GM19372 (cell line): Measurements from ENCODE around the gene SDC1.

Experiments used
- ATAC-seq: cut with Tn5 transposase; IDR thresholded peaks from one replicate; pipeline ENCODE4 v1.9.1; 2021; ENCODE audit warnings: mild to moderate bottlenecking, low read depth, moderate library complexity; ENCODE audit not compliant: unreplicated experiment

Gene SDC1

DNA sequence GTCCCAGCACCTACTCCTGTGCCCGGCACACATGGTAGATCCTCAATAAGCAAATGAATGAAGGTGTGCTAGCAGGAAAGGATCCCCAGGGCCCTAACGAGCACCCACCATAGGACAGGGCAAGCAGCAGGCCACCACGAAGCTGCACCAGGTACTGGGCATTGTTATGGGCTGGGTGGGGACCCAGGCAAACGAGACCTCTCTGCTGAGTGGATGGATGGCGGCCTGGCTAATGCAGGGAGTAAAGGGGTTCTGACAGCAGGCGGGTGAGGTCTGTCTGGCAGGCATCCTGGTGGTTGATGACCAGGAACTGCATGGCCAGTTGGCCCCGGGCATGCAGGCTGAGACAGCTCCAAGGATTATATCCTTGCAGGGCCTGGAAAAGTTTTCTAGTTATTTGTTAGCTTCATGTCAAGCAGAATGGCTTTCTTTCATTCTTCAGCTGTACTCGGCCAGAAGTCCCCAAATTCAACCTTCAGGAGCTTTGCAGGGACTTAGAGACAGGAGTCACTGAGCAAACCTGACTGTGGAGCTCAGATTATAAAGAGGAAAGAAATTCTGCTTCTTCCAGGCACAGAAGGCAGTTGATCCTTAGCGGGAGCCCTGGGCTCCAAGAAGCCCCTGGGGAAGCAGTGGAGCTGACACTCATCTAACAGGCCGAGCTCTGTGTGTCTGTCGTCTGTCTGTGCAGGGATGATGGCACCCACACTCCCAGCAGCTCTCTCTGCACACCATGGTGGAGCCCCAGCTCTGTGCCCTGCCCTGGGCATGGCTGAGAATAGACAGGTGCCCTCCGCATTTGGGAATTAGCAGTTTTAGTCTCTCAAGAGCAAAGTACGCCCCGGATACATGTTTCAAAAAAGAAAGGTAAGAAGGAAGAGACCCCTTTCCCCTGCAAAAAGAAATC is 51.2 kb downstream of the SDC1 start:
- no peak for ATAC-seq

DNA sequence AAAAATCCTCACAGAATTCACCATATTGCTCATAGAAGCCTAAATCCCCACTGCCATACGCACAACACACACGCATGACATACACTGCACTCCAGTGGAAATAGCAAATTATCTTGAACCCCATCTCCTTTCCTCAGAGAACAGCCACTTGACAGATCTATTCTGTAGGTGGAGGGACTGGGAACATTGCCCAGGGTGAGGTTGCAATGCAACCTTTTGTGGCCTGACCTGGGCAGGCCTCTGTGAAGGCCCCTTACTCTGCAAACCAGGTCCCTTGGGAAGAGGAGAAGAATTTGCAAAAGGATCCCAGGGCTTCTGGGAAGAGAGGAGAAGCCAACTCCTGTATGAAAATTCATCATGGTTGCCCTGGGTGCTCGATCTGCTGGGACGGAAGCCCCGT is 51.9 kb downstream of the SDC1 start:
- ATAC-seq: no peak

DNA sequence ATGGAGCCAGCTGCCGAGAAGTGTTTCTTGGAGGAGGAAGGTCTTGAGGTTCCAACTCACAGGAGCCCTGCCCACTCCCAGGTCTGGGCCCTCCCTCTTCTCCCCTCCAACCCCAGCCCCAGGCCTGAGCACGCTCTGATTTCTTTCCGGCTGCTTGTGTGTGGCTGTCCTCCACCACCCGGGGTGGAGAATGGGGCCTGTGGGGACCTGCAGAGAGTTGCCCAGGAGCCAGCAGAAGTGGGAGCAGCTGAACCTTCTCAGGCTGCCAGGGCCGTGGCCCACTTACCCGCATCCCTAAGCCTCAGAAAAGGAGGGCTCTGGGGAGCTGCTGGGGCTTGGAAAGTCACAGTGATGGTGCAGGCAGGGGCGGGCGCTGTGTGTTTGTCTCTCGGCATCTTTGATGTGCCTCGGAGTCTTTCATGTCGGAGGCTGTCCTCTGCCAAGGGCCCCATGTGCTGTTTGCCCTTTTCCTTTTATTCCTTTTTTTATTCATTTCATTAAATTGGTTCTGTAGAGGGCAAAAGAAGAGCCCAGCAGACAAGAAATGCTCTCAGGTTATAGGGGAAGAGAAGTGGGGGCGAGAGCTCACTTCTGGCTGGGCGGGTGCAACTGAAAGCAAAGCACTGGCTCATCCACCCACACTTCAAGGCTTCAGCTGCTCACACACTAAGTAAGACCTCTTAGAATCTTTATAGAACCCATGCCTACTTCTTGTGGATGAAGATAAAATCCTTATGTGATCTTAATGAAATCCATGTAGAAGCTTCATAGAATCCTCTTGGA is 52.5 kb downstream of the SDC1 start:
- ATAC-seq: no peak

DNA sequence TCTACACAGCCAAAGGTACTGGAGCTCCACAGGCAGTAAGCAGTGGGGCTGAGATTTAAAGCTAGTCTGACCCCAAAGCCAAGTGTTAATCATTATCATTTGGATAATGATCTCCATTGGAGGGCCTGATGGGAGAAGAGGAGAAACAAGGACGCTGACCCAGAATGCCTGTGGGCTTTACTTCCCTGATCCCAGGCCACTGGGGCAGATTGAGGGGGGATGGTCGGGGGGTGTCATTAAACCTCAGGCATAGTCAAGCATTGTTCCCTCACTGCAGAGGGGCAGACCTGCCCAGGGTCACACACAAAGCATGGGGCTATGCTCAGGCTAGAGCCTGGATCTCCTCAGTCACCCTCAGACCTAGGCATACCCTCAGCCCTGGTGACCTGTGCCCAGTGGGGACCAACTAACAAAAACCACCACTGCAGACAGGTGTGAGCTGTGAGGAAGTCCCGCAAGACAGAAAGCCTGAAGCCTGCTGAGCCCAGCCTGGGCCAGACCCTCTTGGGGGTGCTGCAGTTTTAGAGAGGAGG is 53.4 kb downstream of the SDC1 start:
- ATAC-seq: no peak

DNA sequence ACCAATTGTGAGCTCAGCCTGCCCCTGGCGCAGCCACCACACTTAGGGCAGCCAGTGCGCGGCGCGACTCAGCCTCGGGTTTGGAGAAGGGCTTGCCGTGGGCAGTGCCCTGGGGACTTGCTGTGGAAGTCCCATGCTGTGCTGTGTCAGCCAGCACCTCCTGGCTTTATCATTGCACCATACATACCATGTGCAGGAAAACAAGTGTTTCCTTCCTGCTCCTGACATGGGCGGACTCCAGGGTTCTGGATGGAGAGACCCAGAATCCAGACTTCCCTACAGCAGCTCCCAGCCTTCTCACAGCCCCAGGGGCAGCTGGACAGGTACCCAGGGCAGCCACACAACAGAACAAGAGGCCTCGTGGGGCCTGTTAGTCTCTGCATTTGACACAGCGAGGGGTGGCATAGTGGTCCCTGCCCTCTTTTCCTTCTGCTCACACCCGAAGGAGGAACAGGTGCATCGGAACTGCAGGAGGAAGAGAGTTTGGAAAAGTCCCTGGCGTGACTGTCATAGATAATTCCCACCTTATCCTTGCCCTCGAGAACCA is 54.2 kb downstream of the SDC1 start:
- no peak for ATAC-seq

DNA sequence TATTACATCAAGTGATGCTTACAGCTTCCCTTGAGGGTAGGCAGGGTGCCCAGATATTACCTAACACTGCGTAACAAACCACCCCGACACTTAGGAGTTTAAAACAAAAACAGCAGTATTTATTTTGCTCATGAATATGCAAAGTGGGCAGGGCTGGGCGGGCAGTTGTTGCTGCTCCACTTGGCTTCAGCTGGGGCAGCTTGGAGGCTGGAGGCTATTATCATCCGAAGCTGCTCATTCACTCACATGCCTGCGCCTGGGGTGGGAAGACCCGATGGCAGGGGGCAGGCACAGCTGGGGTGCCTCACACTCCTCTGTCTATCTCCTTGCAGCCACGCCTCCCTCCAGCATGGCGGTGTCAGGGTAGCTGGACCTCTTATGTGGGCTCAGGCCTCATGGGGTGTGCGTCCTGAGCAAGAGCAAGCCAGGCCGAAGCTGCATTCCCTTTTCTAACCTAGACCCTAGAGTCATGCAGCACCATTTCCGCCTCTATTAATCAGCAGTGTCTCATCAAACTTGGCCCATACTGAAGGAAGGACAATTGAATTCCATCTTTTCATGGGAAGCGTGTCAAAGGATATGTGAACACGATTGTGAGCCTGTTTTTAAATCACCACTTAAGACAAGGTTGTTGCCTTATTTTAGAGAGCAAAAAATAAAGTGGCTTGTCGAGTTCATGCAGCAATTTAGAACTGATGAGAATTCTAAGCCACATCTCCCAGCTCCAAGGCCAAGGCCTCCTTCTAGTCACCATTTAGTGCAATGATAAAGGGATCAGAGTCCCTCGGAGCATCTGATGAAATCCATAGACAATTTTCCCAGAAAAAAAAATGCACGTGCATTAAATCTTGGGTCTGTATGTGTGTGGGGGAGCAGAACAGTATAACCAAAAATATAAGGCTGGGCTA is 54.9 kb downstream of the SDC1 start:
- ATAC-seq: no peak

DNA sequence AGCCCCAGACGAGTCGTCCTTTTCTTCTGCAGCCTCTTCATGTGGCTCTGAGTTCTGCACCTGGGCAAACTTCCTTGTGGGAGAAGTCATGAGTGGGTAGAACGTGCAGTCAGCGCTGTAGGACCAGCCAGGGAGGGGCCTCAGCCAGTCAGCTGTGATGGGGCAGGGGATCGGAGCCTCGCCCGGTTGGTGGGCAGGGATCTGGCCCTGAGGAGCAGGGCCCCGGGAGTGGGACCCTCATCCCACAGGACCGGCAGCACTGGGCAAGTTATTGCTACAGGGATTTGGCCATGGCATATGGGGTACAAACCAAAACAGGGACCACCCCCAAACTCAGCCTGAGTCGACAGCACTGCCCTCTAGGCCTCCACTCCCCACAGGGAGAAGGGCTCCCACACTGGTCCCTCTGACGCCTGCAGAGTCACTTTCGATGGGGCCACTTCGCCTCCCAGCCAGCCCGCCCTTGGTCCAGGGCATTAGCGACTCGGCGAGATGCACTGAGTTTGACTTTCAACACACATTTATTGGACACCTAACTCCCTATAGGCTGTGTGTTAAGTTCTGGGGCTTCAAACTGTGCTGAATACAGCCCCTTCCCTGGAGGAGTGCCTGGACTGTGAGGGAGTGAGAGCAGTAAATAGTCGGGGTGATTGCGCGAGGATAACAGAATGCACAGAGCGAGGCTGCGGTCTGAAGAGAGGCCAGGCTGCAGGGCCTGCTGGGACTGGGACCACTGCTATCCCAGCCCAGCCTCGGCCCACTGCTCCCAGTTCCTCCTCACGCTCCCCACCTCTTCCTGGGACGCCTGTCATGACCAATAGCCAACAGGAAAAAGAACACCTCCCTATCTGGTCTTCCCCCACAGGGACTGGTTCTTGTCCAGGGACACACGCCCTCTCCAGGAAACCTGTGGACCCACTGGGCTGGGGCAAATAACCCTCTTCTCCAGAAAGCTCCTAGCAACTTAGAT is 55.9 kb downstream of the SDC1 start:
- no peak for ATAC-seq

DNA sequence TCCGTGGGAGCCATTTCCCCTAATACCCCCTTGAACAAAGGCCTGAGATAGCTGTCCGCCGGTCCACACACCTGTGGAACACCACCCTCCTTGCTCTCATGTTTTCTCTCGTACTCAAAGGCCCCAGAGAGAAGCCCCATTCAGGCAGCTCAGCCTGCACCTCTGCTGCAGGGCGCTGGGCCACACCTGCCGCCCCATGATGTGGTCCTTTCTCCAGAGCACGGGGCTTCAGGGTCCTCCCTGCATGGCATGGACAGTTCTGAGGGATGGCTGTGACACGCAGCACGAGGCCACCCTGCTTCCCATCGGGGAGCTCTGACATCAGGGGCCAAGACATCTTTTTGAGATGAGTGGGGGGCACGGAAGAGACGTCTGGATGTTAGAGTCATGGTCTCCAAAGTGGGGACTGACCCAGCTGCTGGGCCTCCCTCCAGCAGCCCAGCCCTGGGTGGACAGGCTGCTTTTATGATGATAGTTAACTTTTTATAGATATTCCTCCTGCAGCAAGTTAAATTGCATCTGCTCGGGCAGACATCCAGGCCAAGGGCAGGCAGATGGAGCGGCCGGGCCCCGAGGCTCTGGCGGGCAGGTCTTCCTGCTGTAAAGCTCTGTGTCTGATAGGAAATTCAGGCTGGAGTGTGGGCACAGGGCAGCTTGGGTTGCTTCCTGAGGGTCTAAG is 56.7 kb downstream of the SDC1 start:
- no peak for ATAC-seq

DNA sequence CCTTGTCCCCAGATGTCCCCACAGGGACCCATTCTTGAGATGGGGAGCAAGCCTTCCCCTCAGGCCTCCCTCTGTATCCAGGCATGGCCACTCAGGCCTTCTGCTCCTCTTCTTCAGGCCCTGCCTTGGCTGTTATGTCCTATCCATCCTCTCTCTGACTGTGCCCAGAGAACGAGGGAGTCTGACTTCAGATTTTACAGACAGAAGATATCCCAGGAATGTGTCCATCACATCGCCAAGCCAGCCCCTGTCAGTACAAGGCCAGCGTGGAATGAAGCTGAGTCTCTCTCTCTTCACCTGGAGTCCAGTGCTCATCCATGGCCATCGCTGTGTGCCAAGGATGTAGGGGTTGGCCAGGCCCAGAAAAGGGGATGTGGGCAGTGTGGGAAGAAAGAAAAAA is 57.6 kb downstream of the SDC1 start:
- ATAC-seq: no peak

DNA sequence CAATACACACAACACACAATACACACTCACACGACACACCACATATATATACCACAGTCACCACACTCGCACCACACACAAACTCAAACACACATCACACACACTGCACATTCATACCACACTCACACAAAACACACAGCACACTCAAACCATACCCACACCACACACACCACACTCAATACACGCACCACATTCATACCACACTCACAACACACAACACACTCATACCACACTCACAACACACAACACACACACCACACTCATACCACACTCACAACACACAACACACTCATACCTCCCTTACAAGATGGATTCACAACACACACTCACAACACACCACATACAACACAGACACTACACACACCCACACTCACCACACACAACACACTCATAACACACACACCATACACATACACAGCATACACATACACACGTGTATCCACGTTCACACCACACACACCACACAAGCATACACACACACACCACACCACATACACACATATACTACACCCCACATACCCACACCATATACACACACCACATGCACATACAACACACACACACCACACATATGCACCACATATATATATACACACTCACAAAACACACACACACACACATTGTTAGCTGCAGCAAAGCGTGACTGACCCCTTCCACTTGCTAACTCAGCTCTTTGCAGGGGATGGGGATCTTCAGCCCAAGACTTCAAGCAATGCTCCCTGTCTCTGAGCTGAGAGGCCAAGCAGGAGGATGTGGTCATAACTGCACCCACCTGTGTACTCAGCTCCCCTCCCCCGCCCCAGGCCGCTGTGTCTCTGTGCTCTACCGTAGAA is 59.0 kb downstream of the SDC1 start:
- ATAC-seq: no peak

DNA sequence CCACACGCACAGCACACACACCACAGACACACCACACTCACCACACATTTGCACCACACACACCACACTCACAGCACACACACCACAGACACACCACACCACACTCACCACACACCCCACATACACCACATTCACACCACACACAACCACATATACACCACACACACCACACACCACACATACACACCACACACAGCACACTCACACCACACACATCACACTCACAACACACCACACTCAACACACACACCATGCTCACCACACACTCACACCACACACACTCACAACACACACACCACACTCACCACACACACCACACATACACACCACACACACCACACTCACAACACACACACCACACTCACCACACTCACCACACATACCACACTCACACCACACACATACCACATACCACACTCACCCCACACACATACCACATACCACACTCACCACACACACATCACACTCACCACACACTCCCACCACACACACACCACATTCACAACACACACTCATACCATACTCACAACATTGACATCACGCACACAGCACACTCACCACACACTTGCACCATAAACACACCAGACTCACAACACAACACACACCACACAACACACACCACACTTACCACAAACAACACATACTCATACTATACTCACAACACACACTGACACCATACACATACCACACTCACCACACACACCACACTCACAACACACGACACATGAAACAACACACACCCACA is 60.0 kb downstream of the SDC1 start:
- ATAC-seq: no peak

DNA sequence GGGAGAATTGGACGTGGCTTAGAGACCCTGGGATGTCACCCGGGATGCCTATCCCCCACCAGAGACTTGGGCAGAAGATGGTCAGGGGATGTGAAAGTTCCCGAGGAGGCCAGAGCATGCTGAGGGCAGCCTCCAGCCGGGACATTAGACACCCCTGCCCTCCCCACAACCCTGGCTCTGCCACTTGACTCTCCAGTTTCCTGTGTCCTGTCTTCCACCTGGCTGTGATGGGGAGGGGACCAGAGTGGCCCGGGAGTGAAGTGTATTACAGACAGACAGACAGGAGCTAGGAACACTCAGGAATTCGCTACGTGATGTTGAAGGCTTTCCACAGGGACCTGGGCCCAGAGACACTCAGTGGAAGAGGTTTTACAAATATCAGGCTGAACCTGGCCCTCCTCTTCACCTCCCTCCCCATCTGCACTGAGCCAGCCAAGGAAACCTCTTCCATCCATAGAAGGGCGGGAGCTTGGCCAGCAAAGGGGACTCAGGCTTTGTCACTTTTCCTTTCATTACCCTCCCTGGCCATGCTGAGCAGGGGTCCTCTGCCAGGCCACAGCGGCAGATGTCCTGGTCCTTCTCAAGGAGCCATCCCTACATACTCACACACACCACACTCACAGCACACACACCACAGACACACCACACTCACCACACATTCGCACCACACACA is 60.7 kb downstream of the SDC1 start:
- no peak for ATAC-seq

DNA sequence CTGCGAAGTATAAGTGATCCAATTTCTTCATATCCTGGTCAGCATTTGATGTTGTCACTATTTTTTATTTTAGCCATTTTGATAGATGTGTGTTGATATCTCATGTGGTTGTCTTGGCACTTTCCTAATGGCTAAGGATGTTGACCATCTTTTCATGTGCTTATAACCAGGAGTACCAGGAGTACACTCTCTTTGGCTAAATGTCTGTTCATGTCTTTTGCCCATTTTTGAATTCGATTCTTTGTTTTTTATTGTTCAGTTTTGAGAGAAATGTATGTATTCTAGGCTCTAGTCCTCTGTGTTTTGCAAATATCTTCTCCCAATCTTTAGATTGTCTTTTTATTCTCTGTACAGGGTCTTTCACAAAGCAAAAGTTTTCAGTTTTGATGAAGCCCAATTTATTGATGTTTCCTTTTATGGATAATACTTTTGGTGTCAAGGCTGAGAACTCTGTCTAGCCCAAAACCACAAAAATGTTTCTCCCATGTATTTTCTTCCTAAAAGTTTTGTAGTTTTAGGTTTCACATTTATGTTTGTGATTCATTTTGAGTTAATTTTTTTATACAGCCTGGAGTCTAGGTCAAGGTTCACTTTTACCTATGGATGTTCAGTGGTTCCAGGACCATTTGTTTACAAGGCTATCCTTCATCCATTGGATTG is 65.4 kb downstream of the SDC1 start:
- ATAC-seq: no peak

DNA sequence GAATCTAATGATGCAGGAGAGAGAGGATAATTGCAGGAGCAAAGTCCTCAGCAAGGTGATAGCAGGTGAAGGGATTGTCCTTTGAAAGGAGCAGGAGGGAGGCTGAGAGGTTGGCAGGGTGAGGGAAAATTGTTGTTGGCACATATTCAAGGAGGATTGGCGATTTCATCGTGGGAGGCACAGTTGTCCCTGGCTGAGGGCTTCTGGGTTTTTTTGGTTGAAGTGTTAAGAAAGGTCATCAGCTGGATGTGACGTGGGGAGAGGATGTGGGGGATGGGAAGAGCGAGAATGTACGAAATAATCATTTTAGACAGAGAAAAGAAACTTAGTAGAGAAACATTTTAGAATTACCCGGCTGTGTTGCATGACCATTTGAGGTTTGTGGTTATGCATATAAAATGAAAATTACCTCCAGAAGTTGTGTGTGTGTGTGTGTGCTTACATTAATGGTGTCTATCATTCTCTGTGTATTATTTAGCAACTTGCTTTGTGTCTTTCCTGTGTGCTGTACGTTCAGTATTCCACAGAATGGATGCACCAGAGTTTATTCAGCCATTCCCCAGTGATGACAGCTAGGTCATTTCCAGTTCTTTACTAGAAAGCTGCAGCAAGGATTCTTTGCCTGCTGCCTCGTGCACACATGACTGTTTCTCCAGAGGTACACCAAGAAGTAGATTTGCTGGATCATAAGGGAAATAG is 67.6 kb downstream of the SDC1 start:
- ATAC-seq: no peak

DNA sequence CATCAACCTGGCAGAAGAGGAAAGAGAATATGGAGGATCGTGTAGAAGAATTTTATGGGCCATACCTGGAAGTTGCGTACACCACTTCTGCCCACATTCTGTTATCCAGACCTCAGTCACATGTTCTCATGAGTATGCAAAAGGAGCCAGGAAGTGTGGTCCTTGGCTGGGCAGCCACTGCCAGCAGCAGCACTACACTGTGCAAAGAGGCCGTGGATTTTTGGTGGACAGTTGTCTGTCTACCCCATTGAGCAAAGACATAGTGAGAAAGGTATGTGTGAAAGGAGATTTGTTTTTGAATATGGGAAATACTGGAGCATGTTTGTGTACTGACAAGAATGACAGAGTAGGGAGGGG is 68.1 kb downstream of the SDC1 start:
- no peak for ATAC-seq
